IMR-90 (cell line): Measurements from ENCODE around the gene CCDC181. TPM values are rescaled to one million over a fixed set of nuclear protein-coding genes. Genes with fewer than 3 reads are reported as not detected.

Experiments
- ATAC-seq: fragments of 200-7000 bp; cut with Tn5 transposase; 2 replicates; pipeline ENCODE4 v1.9.1; 2020; ENCODE audit warnings: low read depth, mild to moderate bottlenecking, moderate library complexity
- BruUV-seq: library from RNA; stranded (reverse); fragments of 400-500 nt; replicated peaks from 2 replicates; lab custom pipeline; 2021; lab: Mats Ljungman, UMichigan
- CTCF ChIA-PET: fragments of 300-600 bp; formaldehyde crosslinking; extraction: SDS; loops from one replicate; lab custom pipeline; 2021; ENCODE audit warnings: antibody characterized with exemption; lab: Yijun Ruan, JAX
- POLR2A ChIA-PET: fragments of 300-600 bp; sonication (Branson Sonifier 250); formaldehyde crosslinking; loops from one replicate; lab custom pipeline; 2022; ENCODE audit warnings: antibody characterized with exemption; ENCODE audit not compliant: unreplicated experiment; lab: Charles Lee
- DNase-seq: peaks from one replicate; pipeline ENCODE4 v3.0.0; 2013
- H2AFZ ChIP-seq: replicated peaks from 2 replicates; pipeline ENCODE3; 2013; ENCODE audit warnings: low read length, mild to moderate bottlenecking; ENCODE audit not compliant: poor library complexity
- H2AK5ac ChIP-seq: 2 replicates; pipeline ENCODE4 v1.6.1; 2013; ENCODE audit warnings: low read depth, low read length, inconsistent platforms
- H2AK9ac ChIP-seq: replicated peaks from 2 replicates; pipeline ENCODE3; 2013; ENCODE audit warnings: mild to moderate bottlenecking, low read depth, low read length, moderate library complexity; ENCODE audit not compliant: poor library complexity
- H2BK120ac ChIP-seq: 2 replicates; pipeline ENCODE4 v1.6.1; 2013; ENCODE audit warnings: low read depth, low read length, inconsistent platforms
- H2BK15ac ChIP-seq: 3 replicates; pipeline ENCODE4 v1.6.1; 2013; ENCODE audit warnings: low read depth, low read length, inconsistent platforms
- H2BK20ac ChIP-seq: 2 replicates; pipeline ENCODE4 v1.6.1; 2013; ENCODE audit warnings: low read depth, mild to moderate bottlenecking, inconsistent platforms, low read length, moderate library complexity
- H2BK5ac ChIP-seq: 2 replicates; pipeline ENCODE4 v1.6.1; 2013; ENCODE audit warnings: mild to moderate bottlenecking, low read depth, low read length, inconsistent platforms; ENCODE audit not compliant: poor library complexity, severe bottlenecking
- H3K14ac ChIP-seq: replicated peaks from 2 replicates; pipeline ENCODE4 v1.6.1; 2013; ENCODE audit warnings: low read depth, low read length, inconsistent platforms
- H3K18ac ChIP-seq: 2 replicates; pipeline ENCODE4 v1.6.1; 2013; ENCODE audit warnings: low read depth, low read length, control low read depth
- H3K23ac ChIP-seq: 2 replicates; pipeline ENCODE4 v1.6.1; 2013; ENCODE audit warnings: low read depth, low read length, inconsistent platforms
- H3K27ac ChIP-seq: 2 replicates; pipeline ENCODE4 v1.5.1; 2013; ENCODE audit warnings: mild to moderate bottlenecking, control low read depth, low read length; ENCODE audit not compliant: insufficient read depth
- H3K27me3 ChIP-seq: 2 replicates; pipeline ENCODE4 v1.6.1; 2013; ENCODE audit warnings: low read length; ENCODE audit not compliant: control insufficient read depth, insufficient read depth
- H3K36me3 ChIP-seq: 2 replicates; pipeline ENCODE4 v1.6.1; 2013; ENCODE audit warnings: low read length, mixed read lengths; ENCODE audit not compliant: control insufficient read depth, insufficient read depth
- H3K4ac ChIP-seq: 2 replicates; pipeline ENCODE4 v1.6.1; 2013; ENCODE audit warnings: low read depth, low read length, inconsistent platforms
- H3K4me1 ChIP-seq: 2 replicates; pipeline ENCODE4 v1.6.1; 2013; ENCODE audit warnings: low read length, mixed read lengths; ENCODE audit not compliant: control insufficient read depth, insufficient read depth
- H3K4me2 ChIP-seq: 2 replicates; pipeline ENCODE4 v1.6.1; 2013; ENCODE audit warnings: low read depth, mild to moderate bottlenecking, control low read depth, low read length, moderate library complexity
- H3K4me3 ChIP-seq: 2 replicates; pipeline ENCODE4 v1.5.1; 2013; ENCODE audit warnings: low read depth, mild to moderate bottlenecking, control low read depth, low read length, moderate library complexity; ENCODE audit not compliant: insufficient read depth
- H3K56ac ChIP-seq: 2 replicates; pipeline ENCODE4 v1.6.1; 2013; ENCODE audit warnings: low read length, inconsistent platforms; ENCODE audit not compliant: insufficient read depth; ENCODE audit errors: extremely low read depth
- H3K79me1 ChIP-seq, 2 experiments: 2 replicates each; pipeline ENCODE4 v1.6.1; 2013; ENCODE audit warnings: low read length in 2 of 2, inconsistent platforms in 1 of 2, low read depth in 1 of 2
- H3K9ac ChIP-seq: 2 replicates; pipeline ENCODE4 v1.6.1; 2013; ENCODE audit warnings: low read depth, low read length, control low read depth
- H3K9me1 ChIP-seq: 2 replicates; pipeline ENCODE4 v1.6.1; 2013; ENCODE audit warnings: low read length, inconsistent platforms; ENCODE audit not compliant: insufficient read depth
- H3K9me3 ChIP-seq: 2 replicates; pipeline ENCODE4 v1.6.1; 2013; ENCODE audit warnings: low read length; ENCODE audit not compliant: control insufficient read depth, insufficient read depth
- H4K20me1 ChIP-seq: 2 replicates; pipeline ENCODE4 v1.6.1; 2013; ENCODE audit warnings: low read length, inconsistent platforms; ENCODE audit not compliant: insufficient read depth
- H4K5ac ChIP-seq: 2 replicates; pipeline ENCODE4 v1.6.1; 2013; ENCODE audit warnings: mild to moderate bottlenecking, low read depth, low read length, control low read depth
- H4K8ac ChIP-seq, 2 experiments: 2 replicates each; pipeline ENCODE4 v1.6.1; 2013; ENCODE audit warnings: low read depth in 2 of 2, low read length in 2 of 2, control low read depth in 1 of 2, inconsistent platforms in 1 of 2
- H4K91ac ChIP-seq: 2 replicates; pipeline ENCODE4 v1.6.1; 2013; ENCODE audit warnings: low read depth, low read length, inconsistent platforms; ENCODE audit not compliant: insufficient read depth
- CHD1 ChIP-seq: IDR thresholded peaks from 2 replicates; pipeline ENCODE4 v1.6.1; 2012; ENCODE audit warnings: low read depth, low read length, improper control_type of control experiment
- CTCF ChIP-seq: conservative IDR thresholded peaks from 2 replicates; pipeline ENCODE4 v1.5.1; 2012; ENCODE audit warnings: mild to moderate bottlenecking, low read depth, low read length, improper control_type of control experiment
- FOS ChIP-seq: fragments of 150-350 bp; IDR thresholded peaks from 2 replicates; pipeline ENCODE4 v1.6.1; 2016; ENCODE audit warnings: low read depth, low read length
- MAFK ChIP-seq: IDR thresholded peaks from 2 replicates; pipeline ENCODE4 v1.6.1; 2012; ENCODE audit warnings: low read depth, low read length, improper control_type of control experiment
- MAZ ChIP-seq: IDR thresholded peaks from 2 replicates; pipeline ENCODE4 v1.6.1; 2012; ENCODE audit warnings: low read depth, mild to moderate bottlenecking, low read length, improper control_type of control experiment, moderate library complexity, borderline replicate concordance
- RAD21 ChIP-seq: IDR thresholded peaks from 2 replicates; pipeline ENCODE4 v1.6.1; 2012; ENCODE audit warnings: low read length, improper control_type of control experiment
- USF2 ChIP-seq: fragments of 150-350 bp; IDR thresholded peaks from 2 replicates; pipeline ENCODE4 v1.6.1; 2017; ENCODE audit warnings: mild to moderate bottlenecking, antibody characterized with exemption, low read length, low read depth
- WGBS, 2 experiments: methylation state at CpG; one replicate each; pipeline versions ENCODE4 v1.1.5 to v1.1.7; 2013; ENCODE audit warnings: missing lambda C conversion rate in 2 of 2; ENCODE audit not compliant: insufficient read length in 1 of 2; ENCODE audit errors: extremely low coverage in 2 of 2; 5-methylcytosine and 5-hydroxymethylcytosine counted together
- dilution Hi-C: fragments of 300-500 bp; cut with HindIII; formaldehyde crosslinking; loops from one replicate; pipeline ENCODE4 v1.14.3; 2018; ENCODE audit warnings: low sequenced_read_pairs; ENCODE audit not compliant: unreplicated experiment
- in situ Hi-C: fragments of 300-500 bp; cut with MboI; formaldehyde crosslinking; loops from 3 replicates; pipeline ENCODE4 v1.14.3; 2019; ENCODE audit warnings: low sequenced_read_pairs, inconsistent platforms, mixed read lengths
- intact Hi-C: fragments of 100-400 bp; cut with micrococcal nuclease; formaldehyde crosslinking; loops from 2 replicates; pipeline ENCODE4 v1.10.0; 2022
- polyA plus RNA-seq, 3 experiments: library from polyadenylated mRNA; depleted of rRNA; stranded (reverse); fragments of >200 nt; gene quantifications; 2 replicates each; pipeline ENCODE4 v1.2.3, GENCODE V29; 2012; ENCODE audit warnings: low replicate concordance in 1 of 3
- total RNA-seq: library from RNA; depleted of rRNA; stranded (reverse); fragments of >200 nt; gene quantifications from 2 replicates; pipeline ENCODE4 v1.2.3, GENCODE V29; 2012

Gene CCDC181
- total and polyA plus RNA-seq, 2 of the 4 experiments (the other 2 are of a cell fraction): 0.03 TPM; not detected in 1

DNA sequence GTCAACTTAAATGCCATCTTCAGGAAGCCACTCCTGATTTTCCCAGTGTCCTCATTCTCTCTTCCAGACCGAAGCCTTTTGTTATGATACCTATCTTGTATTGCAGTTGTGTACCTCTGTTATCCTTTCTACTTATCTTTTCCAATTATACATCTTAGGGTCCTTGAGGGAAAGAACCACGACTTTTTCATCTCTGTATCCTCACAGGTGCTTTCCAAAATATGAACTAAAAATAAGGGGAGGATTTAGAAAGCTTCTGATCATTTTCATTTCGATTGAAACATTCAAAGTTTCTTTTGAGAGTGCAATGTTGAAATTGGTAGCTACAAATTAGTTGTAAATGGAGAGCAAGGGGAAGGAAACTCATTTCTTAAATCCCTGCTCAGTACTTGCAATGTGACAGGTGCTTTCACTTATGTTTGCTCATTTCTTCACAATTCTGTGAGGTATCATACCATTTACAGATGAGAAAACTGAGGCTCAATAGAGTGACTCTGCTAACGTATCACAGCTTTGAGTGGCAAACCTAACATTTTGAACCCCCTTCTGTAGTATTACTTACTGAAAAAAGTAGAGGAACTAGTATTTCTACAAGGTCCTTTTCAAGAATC is 34.2 kb upstream of the CCDC181 start:
- no peaks in the 10 kb centered on the region for H4K20me1 ChIP-seq
- POLR2A ChIA-PET: no interaction called here
- dilution Hi-C loops: no loop called here

More for the DNA sequence above, 34.2 kb upstream of the CCDC181 start:
- no peak overlapping the region for H3K23ac ChIP-seq
- no CpG with 5 or more reads among the region's 4 CpGs for WGBS, 2 experiments
- H3K9me1 ChIP-seq: no peaks in the 10 kb centered on the region
- H3K9me3 ChIP-seq: no peaks in the 10 kb centered on the region
- H3K56ac ChIP-seq: no peak overlapping the region
- no peak for TF ChIP-seq MAFK
- TF ChIP-seq CHD1: no peak
- no peak for TF ChIP-seq RAD21
- no peak for TF ChIP-seq FOS
- no peak for TF ChIP-seq MAZ
- TF ChIP-seq CTCF: no peak
- TF ChIP-seq USF2: no peak
- no peak overlapping the region for H2AK9ac ChIP-seq
- DNase-seq (no peak), ATAC-seq (no peak)
- H4K5ac ChIP-seq: no peak overlapping the region
- no peaks in the 10 kb centered on the region for H3K4me1 ChIP-seq
- peaks cover 3% of the 10 kb centered on the region; the same call in 1 of the 2 replicates for H3K36me3 ChIP-seq
- no peak overlapping the region for H3K4me3 ChIP-seq
- intact Hi-C loops (loop anchor here (5.0 kb wide), 1 partner anchor 859 kb away; no protein-coding TSS in a partner anchor), in situ Hi-C loops (loop anchor here (5.0 kb wide), 1 partner anchor 81 kb away; no protein-coding TSS in a partner anchor)
- H3K4ac ChIP-seq: no peak overlapping the region
- H3K27me3 ChIP-seq: no peaks in the 10 kb centered on the region
- no peak overlapping the region for H3K4me2 ChIP-seq
- H4K91ac ChIP-seq: no peak overlapping the region
- no peak overlapping the region for H3K27ac ChIP-seq
- H2BK120ac ChIP-seq: no peak overlapping the region
- H2AFZ ChIP-seq: no peak overlapping the region
- H3K9ac ChIP-seq: no peak overlapping the region
- no peak overlapping the region for H2BK20ac ChIP-seq
- BruUV-seq: no TSS peak
- no peak overlapping the region for H2AK5ac ChIP-seq
- H2BK15ac ChIP-seq: no peak overlapping the region
- no peak overlapping the region for H3K14ac ChIP-seq
- H2BK5ac ChIP-seq: no peak overlapping the region
- H3K79me1 ChIP-seq: no peaks in the 10 kb centered on the region
- CTCF ChIA-PET: no interaction called here
- H3K18ac ChIP-seq: no peak overlapping the region
- H4K8ac ChIP-seq: no peak overlapping the region
